NCI-H2171 (cell line): ENCODE data around the gene EXOC4.
A peak's percentile ranks its signal among the peaks of the same experiment; 100 is the strongest.

ENCODE experiments used
- DNase-seq: peaks from one replicate; lab custom pipeline; 2025; lab: John Stamatoyannopoulos, UW

EXOC4 gene

GRCh38 chr7:133829336-133829897 lies 576.5 kb downstream of the EXOC4 start:
- no peak for DNase-seq

- DNase-seq: no peak
These were observed 577.2 kb downstream of the EXOC4 start for GRCh38 chr7:133830081-133830480.

GRCh38 chr7:133836666-133837065 lies 583.8 kb downstream of the EXOC4 start:
- DNase-seq: no peak

GRCh38 chr7:133837224-133837623 lies 584.3 kb downstream of the EXOC4 start:
- DNase-seq: no peak

DNA sequence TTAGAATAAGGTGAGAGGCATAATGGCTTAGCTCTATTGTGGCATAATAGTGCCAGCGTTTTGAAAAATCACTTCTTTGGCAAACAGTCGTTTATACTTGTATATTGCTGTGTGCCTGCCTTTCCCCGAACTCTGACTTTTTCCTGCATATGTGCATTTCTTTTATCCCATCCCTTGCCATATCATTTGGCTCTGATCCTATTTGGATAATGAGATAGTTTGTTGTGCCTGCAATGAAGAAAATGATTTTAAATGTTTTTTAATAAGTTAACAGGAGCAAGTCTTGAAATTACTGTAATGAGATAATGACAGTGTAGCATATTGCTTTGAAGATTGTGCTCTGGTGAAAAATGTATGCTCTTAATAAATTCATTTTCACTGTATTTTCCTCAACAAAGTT lies 586.2 kb downstream of the EXOC4 start:
- no peak for DNase-seq

- DNase-seq: no peak
These were observed 590.5 kb downstream of the EXOC4 start for GRCh38 chr7:133843341-133843740.

GRCh38 chr7:133845005-133845404 lies 592.1 kb downstream of the EXOC4 start:
- no peak for DNase-seq

GRCh38 chr7:133846203-133846945 lies 593.5 kb downstream of the EXOC4 start:
- DNase-seq: no peak

GRCh38 chr7:133850497-133851280 lies 597.8 kb downstream of the EXOC4 start:
- DNase-seq: no peak

- DNase-seq: no peak
These were observed 598.5 kb downstream of the EXOC4 start for GRCh38 chr7:133851411-133851810.

DNA sequence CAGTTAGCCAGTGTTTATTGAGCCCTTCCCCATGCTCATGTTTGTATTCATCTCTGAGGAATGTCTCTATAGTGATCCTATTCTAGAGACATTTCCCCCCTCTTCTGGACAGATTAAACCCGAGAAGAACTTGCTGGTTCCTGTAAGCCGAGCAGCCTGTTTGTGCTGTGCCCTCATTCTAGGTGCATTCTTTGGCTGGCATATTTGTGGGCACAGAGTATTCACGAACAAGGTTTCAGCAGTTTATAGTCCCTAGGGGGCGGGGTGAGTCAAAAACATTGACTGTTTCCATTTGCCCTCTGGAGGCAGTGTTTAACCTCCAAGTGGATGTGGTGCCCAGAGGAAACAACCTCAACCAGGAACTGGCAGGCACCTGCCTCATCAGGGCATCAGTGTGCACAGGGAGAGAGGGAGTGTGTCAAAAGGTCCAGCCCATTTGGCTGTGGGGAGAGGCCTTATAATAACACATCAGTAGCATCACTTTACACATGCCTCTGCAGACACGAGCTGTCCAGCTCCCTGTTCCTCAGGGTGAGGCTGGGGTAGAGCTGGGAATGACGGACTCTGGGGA lies 600.9 kb downstream of the EXOC4 start:
- peak; percentile 50 for DNase-seq

DNA sequence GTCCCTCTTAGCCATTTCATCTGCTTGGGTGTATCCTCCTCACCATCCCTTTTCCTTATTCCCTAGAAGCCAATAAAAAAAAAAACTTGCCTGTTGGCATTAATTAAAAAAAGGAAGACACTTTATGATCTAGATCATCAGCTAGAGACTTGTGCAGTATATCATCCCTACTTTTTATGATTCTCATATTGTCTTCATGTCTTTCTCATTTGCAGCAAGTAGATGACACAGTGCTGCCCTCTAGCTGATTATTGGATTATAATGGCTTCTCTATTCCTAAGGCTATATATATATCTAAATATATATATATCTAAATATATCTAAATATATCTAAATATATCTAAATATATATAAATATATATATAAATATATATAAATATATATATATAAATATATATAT lies 601.9 kb downstream of the EXOC4 start:
- no peak for DNase-seq

DNA sequence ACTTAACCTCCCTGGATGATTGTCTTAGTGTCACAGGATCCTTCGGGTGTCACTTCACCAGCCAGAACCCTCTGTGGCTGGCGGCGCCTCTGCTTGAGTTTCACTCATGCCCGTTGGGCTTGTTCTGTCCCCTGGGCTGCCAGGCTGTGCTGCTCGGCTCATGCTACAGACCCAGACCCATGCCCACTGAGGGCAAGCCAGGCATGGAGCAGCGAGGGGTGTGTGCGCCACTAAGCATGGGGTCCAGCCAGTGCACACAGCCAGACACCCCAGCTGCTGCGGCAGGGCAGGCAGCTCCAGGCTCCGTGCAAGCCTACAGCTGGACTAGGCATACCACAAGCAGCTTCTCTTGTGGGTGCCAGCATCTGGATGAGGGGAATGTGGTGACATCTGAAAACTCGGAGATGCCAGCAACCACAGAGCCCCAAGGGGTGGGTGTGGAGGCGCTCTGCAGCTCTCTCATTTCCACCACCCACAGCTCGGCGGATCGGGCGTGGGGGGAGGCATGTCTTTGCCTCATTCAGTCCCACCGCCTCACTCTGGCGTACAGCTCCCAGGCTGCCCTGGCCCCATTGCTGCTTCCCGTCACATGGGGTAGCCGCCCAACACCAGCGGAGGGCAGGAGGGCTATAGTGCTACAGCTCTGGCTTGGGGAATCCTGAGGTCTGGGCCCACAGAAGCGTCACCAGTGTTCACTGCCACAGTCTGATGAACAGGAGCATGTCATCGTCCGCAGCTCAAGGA lies 604.7 kb downstream of the EXOC4 start:
- no peak for DNase-seq

GRCh38 chr7:133858311-133858710 lies 605.4 kb downstream of the EXOC4 start:
- no peak for DNase-seq

DNA sequence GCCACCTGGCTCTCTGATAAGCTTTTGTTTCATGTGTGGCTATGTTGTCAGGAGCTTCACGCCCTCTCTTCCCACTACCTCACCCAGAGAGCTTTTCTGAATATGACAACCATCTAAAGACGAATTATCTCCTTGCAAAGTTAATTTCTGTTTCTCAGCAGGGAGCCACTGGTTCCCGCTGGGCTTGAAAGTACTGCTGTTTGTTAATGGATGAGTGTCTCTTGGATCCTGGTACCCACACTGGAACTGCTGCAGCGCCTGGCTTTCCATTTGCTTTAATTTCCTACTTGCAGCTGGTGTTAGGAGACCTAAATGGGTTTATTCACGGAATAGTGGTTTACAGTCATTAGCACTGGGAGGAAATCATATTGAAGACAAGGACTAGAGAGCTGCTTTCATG lies 606.4 kb downstream of the EXOC4 start:
- DNase-seq: no peak

- no peak for DNase-seq
These were observed 607.1 kb downstream of the EXOC4 start for GRCh38 chr7:133859871-133860450.

GRCh38 chr7:133860628-133861335 lies 607.9 kb downstream of the EXOC4 start:
- no peak for DNase-seq

DNA sequence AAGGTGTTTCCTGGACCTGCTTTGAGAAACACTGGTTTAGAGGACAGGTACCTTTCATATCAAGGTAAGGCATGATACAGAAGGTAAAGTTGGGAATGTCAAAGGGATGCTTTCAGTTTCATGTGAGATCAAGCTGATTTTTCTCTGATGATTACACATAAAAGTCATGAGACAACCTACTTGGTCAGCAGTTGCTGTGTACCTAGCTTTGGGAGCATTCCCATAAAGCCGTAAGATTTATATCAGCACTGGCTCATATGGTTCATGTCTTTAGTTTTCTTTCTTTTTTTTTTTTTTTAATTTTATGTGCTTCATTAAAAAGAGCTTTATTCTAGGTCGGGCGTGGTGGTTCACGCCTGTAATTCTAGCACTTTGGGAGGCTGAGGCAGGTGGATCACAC lies 609.0 kb downstream of the EXOC4 start:
- no peak for DNase-seq

DNA sequence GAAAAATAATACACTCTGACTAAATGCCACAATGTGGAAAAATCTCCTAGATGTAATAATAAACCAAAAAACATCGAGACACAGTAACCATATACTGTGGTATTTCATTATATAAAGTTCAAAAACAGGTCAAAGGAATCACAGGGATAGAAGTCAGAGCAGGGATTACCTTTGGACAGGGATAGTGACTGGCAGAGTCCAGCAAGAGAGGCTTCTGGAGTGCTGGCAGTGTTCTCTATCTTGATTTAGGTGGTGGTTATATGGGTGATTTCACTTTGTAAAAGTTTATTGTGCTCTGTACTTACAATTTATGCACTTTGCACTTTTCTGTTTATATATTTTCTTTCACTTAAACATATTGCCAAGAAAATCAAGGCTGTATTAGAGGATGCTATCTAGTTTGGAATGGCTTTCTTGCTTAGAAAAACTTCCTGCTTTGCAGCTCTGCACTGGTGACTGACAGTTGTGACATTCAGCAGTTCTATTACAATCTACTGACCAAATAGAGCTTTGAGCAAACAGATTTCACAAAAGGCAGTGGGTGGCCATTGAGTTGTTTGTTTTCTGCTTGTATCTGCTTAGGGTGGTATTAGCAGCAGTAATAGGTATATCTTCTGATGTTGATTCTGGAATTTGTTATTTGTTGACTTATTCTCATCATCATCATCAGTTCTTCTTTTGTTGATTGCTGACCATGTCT lies 610.6 kb downstream of the EXOC4 start:
- DNase-seq: no peak

DNA sequence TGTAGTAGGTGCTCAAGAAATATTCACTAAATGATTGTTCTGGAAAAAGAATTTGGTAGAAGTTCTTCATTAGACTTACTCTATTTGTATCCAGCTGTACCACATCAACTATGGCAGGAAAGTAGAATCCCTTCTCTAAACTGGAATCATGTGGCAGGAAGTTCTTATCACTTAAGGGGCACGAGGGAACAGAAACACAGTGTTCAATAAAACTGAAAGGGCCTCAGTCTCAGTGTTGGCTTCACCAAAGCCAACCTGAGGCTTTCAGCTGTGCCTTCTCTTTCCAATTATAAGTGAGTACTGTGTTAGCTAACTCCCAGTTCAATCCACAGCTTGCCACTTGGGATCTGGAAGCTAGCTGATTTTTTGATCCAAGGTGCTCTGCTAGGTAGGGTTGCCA lies 616.7 kb downstream of the EXOC4 start:
- no peak for DNase-seq
